IMR-90 (cell line): ENCODE measurements around the gene CCDC167. TPM values are rescaled to one million over a fixed set of nuclear protein-coding genes. Genes with fewer than 3 reads are reported as not detected.

ENCODE experiments used
- ATAC-seq: fragments of 200-7000 bp; cut with Tn5 transposase; 2 replicates; pipeline ENCODE4 v1.9.1; 2020; ENCODE audit warnings: low read depth, mild to moderate bottlenecking, moderate library complexity
- BruUV-seq: library from RNA; stranded (reverse); fragments of 400-500 nt; replicated peaks from 2 replicates; lab custom pipeline; 2021; lab: Mats Ljungman, UMichigan
- CTCF ChIA-PET: fragments of 300-600 bp; formaldehyde crosslinking; extraction: SDS; loops from one replicate; lab custom pipeline; 2021; ENCODE audit warnings: antibody characterized with exemption; lab: Yijun Ruan, JAX
- POLR2A ChIA-PET: fragments of 300-600 bp; sonication (Branson Sonifier 250); formaldehyde crosslinking; loops from one replicate; lab custom pipeline; 2022; ENCODE audit warnings: antibody characterized with exemption; ENCODE audit not compliant: unreplicated experiment; lab: Charles Lee
- DNase-seq: peaks from one replicate; pipeline ENCODE4 v3.0.0; 2013
- H2AFZ ChIP-seq: replicated peaks from 2 replicates; pipeline ENCODE3; 2013; ENCODE audit warnings: low read length, mild to moderate bottlenecking; ENCODE audit not compliant: poor library complexity
- H2AK5ac ChIP-seq: 2 replicates; pipeline ENCODE4 v1.6.1; 2013; ENCODE audit warnings: low read depth, low read length, inconsistent platforms
- H2AK9ac ChIP-seq: replicated peaks from 2 replicates; pipeline ENCODE3; 2013; ENCODE audit warnings: mild to moderate bottlenecking, low read depth, low read length, moderate library complexity; ENCODE audit not compliant: poor library complexity
- H2BK120ac ChIP-seq: 2 replicates; pipeline ENCODE4 v1.6.1; 2013; ENCODE audit warnings: low read depth, low read length, inconsistent platforms
- H2BK15ac ChIP-seq: 3 replicates; pipeline ENCODE4 v1.6.1; 2013; ENCODE audit warnings: low read depth, low read length, inconsistent platforms
- H2BK20ac ChIP-seq: 2 replicates; pipeline ENCODE4 v1.6.1; 2013; ENCODE audit warnings: low read depth, mild to moderate bottlenecking, inconsistent platforms, low read length, moderate library complexity
- H2BK5ac ChIP-seq: 2 replicates; pipeline ENCODE4 v1.6.1; 2013; ENCODE audit warnings: mild to moderate bottlenecking, low read depth, low read length, inconsistent platforms; ENCODE audit not compliant: poor library complexity, severe bottlenecking
- H3K14ac ChIP-seq: replicated peaks from 2 replicates; pipeline ENCODE4 v1.6.1; 2013; ENCODE audit warnings: low read depth, low read length, inconsistent platforms
- H3K18ac ChIP-seq: 2 replicates; pipeline ENCODE4 v1.6.1; 2013; ENCODE audit warnings: low read depth, low read length, control low read depth
- H3K23ac ChIP-seq: 2 replicates; pipeline ENCODE4 v1.6.1; 2013; ENCODE audit warnings: low read depth, low read length, inconsistent platforms
- H3K27ac ChIP-seq: 2 replicates; pipeline ENCODE4 v1.5.1; 2013; ENCODE audit warnings: mild to moderate bottlenecking, control low read depth, low read length; ENCODE audit not compliant: insufficient read depth
- H3K27me3 ChIP-seq: 2 replicates; pipeline ENCODE4 v1.6.1; 2013; ENCODE audit warnings: low read length; ENCODE audit not compliant: control insufficient read depth, insufficient read depth
- H3K36me3 ChIP-seq: 2 replicates; pipeline ENCODE4 v1.6.1; 2013; ENCODE audit warnings: low read length, mixed read lengths; ENCODE audit not compliant: control insufficient read depth, insufficient read depth
- H3K4ac ChIP-seq: 2 replicates; pipeline ENCODE4 v1.6.1; 2013; ENCODE audit warnings: low read depth, low read length, inconsistent platforms
- H3K4me1 ChIP-seq: 2 replicates; pipeline ENCODE4 v1.6.1; 2013; ENCODE audit warnings: low read length, mixed read lengths; ENCODE audit not compliant: control insufficient read depth, insufficient read depth
- H3K4me2 ChIP-seq: 2 replicates; pipeline ENCODE4 v1.6.1; 2013; ENCODE audit warnings: low read depth, mild to moderate bottlenecking, control low read depth, low read length, moderate library complexity
- H3K4me3 ChIP-seq: 2 replicates; pipeline ENCODE4 v1.5.1; 2013; ENCODE audit warnings: low read depth, mild to moderate bottlenecking, control low read depth, low read length, moderate library complexity; ENCODE audit not compliant: insufficient read depth
- H3K56ac ChIP-seq: 2 replicates; pipeline ENCODE4 v1.6.1; 2013; ENCODE audit warnings: low read length, inconsistent platforms; ENCODE audit not compliant: insufficient read depth; ENCODE audit errors: extremely low read depth
- H3K79me1 ChIP-seq, 2 experiments: 2 replicates each; pipeline ENCODE4 v1.6.1; 2013; ENCODE audit warnings: low read length in 2 of 2, inconsistent platforms in 1 of 2, low read depth in 1 of 2
- H3K9ac ChIP-seq: 2 replicates; pipeline ENCODE4 v1.6.1; 2013; ENCODE audit warnings: low read depth, low read length, control low read depth
- H3K9me1 ChIP-seq: 2 replicates; pipeline ENCODE4 v1.6.1; 2013; ENCODE audit warnings: low read length, inconsistent platforms; ENCODE audit not compliant: insufficient read depth
- H3K9me3 ChIP-seq: 2 replicates; pipeline ENCODE4 v1.6.1; 2013; ENCODE audit warnings: low read length; ENCODE audit not compliant: control insufficient read depth, insufficient read depth
- H4K20me1 ChIP-seq: 2 replicates; pipeline ENCODE4 v1.6.1; 2013; ENCODE audit warnings: low read length, inconsistent platforms; ENCODE audit not compliant: insufficient read depth
- H4K5ac ChIP-seq: 2 replicates; pipeline ENCODE4 v1.6.1; 2013; ENCODE audit warnings: mild to moderate bottlenecking, low read depth, low read length, control low read depth
- H4K8ac ChIP-seq, 2 experiments: 2 replicates each; pipeline ENCODE4 v1.6.1; 2013; ENCODE audit warnings: low read depth in 2 of 2, low read length in 2 of 2, control low read depth in 1 of 2, inconsistent platforms in 1 of 2
- H4K91ac ChIP-seq: 2 replicates; pipeline ENCODE4 v1.6.1; 2013; ENCODE audit warnings: low read depth, low read length, inconsistent platforms; ENCODE audit not compliant: insufficient read depth
- BHLHE40 ChIP-seq: fragments of 150-350 bp; IDR thresholded peaks from 2 replicates; pipeline ENCODE4 v1.6.1; 2016; ENCODE audit warnings: mild to moderate bottlenecking, low read depth, low read length
- CEBPB ChIP-seq: IDR thresholded peaks from 2 replicates; pipeline ENCODE4 v1.6.1; 2012; ENCODE audit warnings: low read depth, low read length, improper control_type of control experiment
- CHD1 ChIP-seq: IDR thresholded peaks from 2 replicates; pipeline ENCODE4 v1.6.1; 2012; ENCODE audit warnings: low read depth, low read length, improper control_type of control experiment
- FOS ChIP-seq: fragments of 150-350 bp; IDR thresholded peaks from 2 replicates; pipeline ENCODE4 v1.6.1; 2016; ENCODE audit warnings: low read depth, low read length
- MAFK ChIP-seq: IDR thresholded peaks from 2 replicates; pipeline ENCODE4 v1.6.1; 2012; ENCODE audit warnings: low read depth, low read length, improper control_type of control experiment
- MAZ ChIP-seq: IDR thresholded peaks from 2 replicates; pipeline ENCODE4 v1.6.1; 2012; ENCODE audit warnings: low read depth, mild to moderate bottlenecking, low read length, improper control_type of control experiment, moderate library complexity, borderline replicate concordance
- MXI1 ChIP-seq: IDR thresholded peaks from 2 replicates; pipeline ENCODE4 v1.6.1; 2012; ENCODE audit warnings: low read depth, mild to moderate bottlenecking, low read length, moderate library complexity, borderline replicate concordance
- NFE2L2 ChIP-seq: fragments of 150-350 bp; IDR thresholded peaks from 2 replicates; pipeline ENCODE4 v1.6.1; 2016; ENCODE audit warnings: low read depth, mild to moderate bottlenecking, low read length
- POLR2A ChIP-seq: IDR thresholded peaks from 2 replicates; pipeline ENCODE4 v1.6.1; 2012; ENCODE audit warnings: mild to moderate bottlenecking, low read depth, low read length
- RAD21 ChIP-seq: IDR thresholded peaks from 2 replicates; pipeline ENCODE4 v1.6.1; 2012; ENCODE audit warnings: low read length, improper control_type of control experiment
- RCOR1 ChIP-seq: IDR thresholded peaks from 2 replicates; pipeline ENCODE4 v1.6.1; 2012; ENCODE audit warnings: mild to moderate bottlenecking, low read length, improper control_type of control experiment; ENCODE audit not compliant: insufficient replicate concordance
- RFX5 ChIP-seq: IDR thresholded peaks from 2 replicates; pipeline ENCODE4 v1.8.0; 2012; ENCODE audit warnings: low read depth, mild to moderate bottlenecking, low read length, moderate library complexity
- SMC3 ChIP-seq: fragments of 150-350 bp; IDR thresholded peaks from 2 replicates; pipeline ENCODE4 v1.6.1; 2016; ENCODE audit warnings: low read depth, mild to moderate bottlenecking, antibody characterized with exemption, low read length, moderate library complexity
- WGBS, 2 experiments: methylation state at CpG; one replicate each; pipeline versions ENCODE4 v1.1.5 to v1.1.7; 2013; ENCODE audit warnings: missing lambda C conversion rate in 2 of 2; ENCODE audit not compliant: insufficient read length in 1 of 2; ENCODE audit errors: extremely low coverage in 2 of 2; 5-methylcytosine and 5-hydroxymethylcytosine counted together
- dilution Hi-C: fragments of 300-500 bp; cut with HindIII; formaldehyde crosslinking; loops from one replicate; pipeline ENCODE4 v1.14.3; 2018; ENCODE audit warnings: low sequenced_read_pairs; ENCODE audit not compliant: unreplicated experiment
- in situ Hi-C: fragments of 300-500 bp; cut with MboI; formaldehyde crosslinking; loops from 3 replicates; pipeline ENCODE4 v1.14.3; 2019; ENCODE audit warnings: low sequenced_read_pairs, inconsistent platforms, mixed read lengths
- intact Hi-C: fragments of 100-400 bp; cut with micrococcal nuclease; formaldehyde crosslinking; loops from 2 replicates; pipeline ENCODE4 v1.10.0; 2022
- polyA plus RNA-seq, 3 experiments: library from polyadenylated mRNA; depleted of rRNA; stranded (reverse); fragments of >200 nt; gene quantifications; 2 replicates each; pipeline ENCODE4 v1.2.3, GENCODE V29; 2012; ENCODE audit warnings: low replicate concordance in 1 of 3
- total RNA-seq: library from RNA; depleted of rRNA; stranded (reverse); fragments of >200 nt; gene quantifications from 2 replicates; pipeline ENCODE4 v1.2.3, GENCODE V29; 2012
- TF ChIP-seq, protein P1 (sequence below): fragments of 150-350 bp; IDR thresholded peaks from 2 replicates; pipeline ENCODE4 v1.6.1; 2016; ENCODE audit warnings: low read depth, mild to moderate bottlenecking, low read length, moderate library complexity, borderline replicate concordance
- TF ChIP-seq, protein P2 (sequence below): conservative IDR thresholded peaks from 2 replicates; pipeline ENCODE4 v1.5.1; 2012; ENCODE audit warnings: mild to moderate bottlenecking, low read depth, low read length, improper control_type of control experiment
- TF ChIP-seq, protein P3 (sequence below): fragments of 150-350 bp; IDR thresholded peaks from 2 replicates; pipeline ENCODE4 v1.6.1; 2017; ENCODE audit warnings: mild to moderate bottlenecking, antibody characterized with exemption, low read length, low read depth

CCDC167 gene
- total and polyA plus RNA-seq, 2 of the 4 experiments (the other 2 are of a cell fraction): 35.8 to 96.8 TPM

DNA sequence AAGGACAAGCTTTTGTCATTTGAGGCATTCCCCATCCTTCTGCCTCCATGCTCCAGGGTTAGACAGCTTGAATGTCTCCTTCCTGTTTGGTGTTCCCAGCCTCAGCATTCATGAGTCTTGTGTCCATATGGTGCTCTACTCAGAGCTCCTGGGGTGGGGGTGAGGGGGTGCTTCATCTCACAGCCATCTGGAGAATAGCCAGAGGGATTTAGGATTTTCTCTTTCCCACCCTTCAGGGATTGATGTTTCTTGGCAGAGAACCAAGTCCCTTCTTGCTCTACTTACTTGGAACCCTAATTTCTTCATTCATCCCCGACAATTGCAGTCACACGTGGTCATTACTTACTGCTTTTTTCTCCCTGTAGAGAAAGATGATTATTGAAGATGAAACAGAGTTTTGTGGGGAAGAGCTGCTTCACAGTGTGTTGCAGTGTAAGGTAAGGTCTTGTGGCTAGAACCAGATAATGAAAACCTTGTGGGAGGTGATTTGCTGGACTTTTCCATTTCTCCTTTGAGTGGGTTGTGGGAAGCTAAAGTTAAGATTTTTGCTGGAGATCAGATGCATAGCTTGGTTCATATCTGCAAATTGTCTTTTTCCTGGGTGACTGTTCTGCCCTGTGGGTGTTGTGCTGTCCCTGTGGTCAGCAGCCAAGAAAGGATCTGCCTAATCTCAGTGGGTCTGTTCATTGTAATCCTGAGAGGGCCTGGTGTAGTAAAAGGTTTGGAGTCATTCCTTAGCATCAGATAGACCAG lies 48.1 kb downstream of the CCDC167 start:
- Histone ChIP-seq H3K79me1 (peaks cover 2 to 10% of the 10 kb centered on the region in 2 experiments; a peak in 1 of 4 replicates), H3K23ac (no peak overlapping the region), H4K8ac (no peak overlapping the region), H4K20me1 (no peaks in the 10 kb centered on the region), H3K36me3 (peaks cover 28% of the 10 kb centered on the region), H3K14ac (no peak overlapping the region), H2BK15ac (no peak overlapping the region), H2AK9ac (no peak overlapping the region), H3K4ac (no peak overlapping the region), H4K5ac (no peak overlapping the region), H3K56ac (no peak overlapping the region), H3K4me2 (no peak overlapping the region), H4K91ac (no peak overlapping the region), H3K27ac (no peak overlapping the region), H3K9me3 (no peaks in the 10 kb centered on the region), H3K4me3 (no peak overlapping the region), H2BK5ac (no peak overlapping the region), H2AFZ (no peak overlapping the region), H2BK120ac (no peak overlapping the region), H3K4me1 (peaks cover 5% of the 10 kb centered on the region), H2BK20ac (no peak overlapping the region), H3K9ac (no peak overlapping the region), H2AK5ac (no peak overlapping the region; the same call in 1 of the 2 replicates), H3K9me1 (peaks cover 6% of the 10 kb centered on the region; the same call in 1 of the 2 replicates), H3K18ac (no peak overlapping the region), H3K27me3 (no peaks in the 10 kb centered on the region)
- no TSS peak for BruUV-seq
- ATAC-seq (no peak), DNase-seq (no peak)
- POLR2A ChIA-PET: no interaction called here
- WGBS, 2 experiments: no CpG with 5 or more reads among the region's 2 CpGs
- intact Hi-C loops: no loop called here
- no peak for TF ChIP-seq RCOR1
- TF ChIP-seq BHLHE40: no peak
- TF ChIP-seq SMC3: no peak
- TF ChIP-seq CHD1: no peak
- TF ChIP-seq, protein P1, sequence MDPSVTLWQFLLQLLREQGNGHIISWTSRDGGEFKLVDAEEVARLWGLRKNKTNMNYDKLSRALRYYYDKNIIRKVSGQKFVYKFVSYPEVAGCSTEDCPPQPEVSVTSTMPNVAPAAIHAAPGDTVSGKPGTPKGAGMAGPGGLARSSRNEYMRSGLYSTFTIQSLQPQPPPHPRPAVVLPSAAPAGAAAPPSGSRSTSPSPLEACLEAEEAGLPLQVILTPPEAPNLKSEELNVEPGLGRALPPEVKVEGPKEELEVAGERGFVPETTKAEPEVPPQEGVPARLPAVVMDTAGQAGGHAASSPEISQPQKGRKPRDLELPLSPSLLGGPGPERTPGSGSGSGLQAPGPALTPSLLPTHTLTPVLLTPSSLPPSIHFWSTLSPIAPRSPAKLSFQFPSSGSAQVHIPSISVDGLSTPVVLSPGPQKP: no peak
- TF ChIP-seq MXI1: no peak
- TF ChIP-seq CEBPB: no peak
- no peak for TF ChIP-seq RFX5
- TF ChIP-seq, protein P2, sequence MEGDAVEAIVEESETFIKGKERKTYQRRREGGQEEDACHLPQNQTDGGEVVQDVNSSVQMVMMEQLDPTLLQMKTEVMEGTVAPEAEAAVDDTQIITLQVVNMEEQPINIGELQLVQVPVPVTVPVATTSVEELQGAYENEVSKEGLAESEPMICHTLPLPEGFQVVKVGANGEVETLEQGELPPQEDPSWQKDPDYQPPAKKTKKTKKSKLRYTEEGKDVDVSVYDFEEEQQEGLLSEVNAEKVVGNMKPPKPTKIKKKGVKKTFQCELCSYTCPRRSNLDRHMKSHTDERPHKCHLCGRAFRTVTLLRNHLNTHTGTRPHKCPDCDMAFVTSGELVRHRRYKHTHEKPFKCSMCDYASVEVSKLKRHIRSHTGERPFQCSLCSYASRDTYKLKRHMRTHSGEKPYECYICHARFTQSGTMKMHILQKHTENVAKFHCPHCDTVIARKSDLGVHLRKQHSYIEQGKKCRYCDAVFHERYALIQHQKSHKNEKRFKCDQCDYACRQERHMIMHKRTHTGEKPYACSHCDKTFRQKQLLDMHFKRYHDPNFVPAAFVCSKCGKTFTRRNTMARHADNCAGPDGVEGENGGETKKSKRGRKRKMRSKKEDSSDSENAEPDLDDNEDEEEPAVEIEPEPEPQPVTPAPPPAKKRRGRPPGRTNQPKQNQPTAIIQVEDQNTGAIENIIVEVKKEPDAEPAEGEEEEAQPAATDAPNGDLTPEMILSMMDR: no peak
- TF ChIP-seq POLR2A: no peak
- no peak for TF ChIP-seq MAZ
- no peak for TF ChIP-seq FOS
- TF ChIP-seq, protein P3, sequence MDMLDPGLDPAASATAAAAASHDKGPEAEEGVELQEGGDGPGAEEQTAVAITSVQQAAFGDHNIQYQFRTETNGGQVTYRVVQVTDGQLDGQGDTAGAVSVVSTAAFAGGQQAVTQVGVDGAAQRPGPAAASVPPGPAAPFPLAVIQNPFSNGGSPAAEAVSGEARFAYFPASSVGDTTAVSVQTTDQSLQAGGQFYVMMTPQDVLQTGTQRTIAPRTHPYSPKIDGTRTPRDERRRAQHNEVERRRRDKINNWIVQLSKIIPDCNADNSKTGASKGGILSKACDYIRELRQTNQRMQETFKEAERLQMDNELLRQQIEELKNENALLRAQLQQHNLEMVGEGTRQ: no peak
- no peak for TF ChIP-seq NFE2L2
- no peak for TF ChIP-seq MAFK
- TF ChIP-seq RAD21: no peak
- CTCF ChIA-PET: no interaction called here
- in situ Hi-C loops: no loop called here
- dilution Hi-C loops: no loop called here
